Sigmoid colon (tissue), 4 donors: ENCODE data around the gene BRINP1.

Experiments used
- CTCF ChIP-seq, 4 experiments: fragments of 450-650 bp in 3 of 4; fragments of 200-600 bp in 1 of 4; IDR thresholded peaks; one replicate each; pipeline ENCODE4 v1.5.1; 2016 to 2019; ENCODE audit warnings: antibody characterized with exemption in 4 of 4, mild to moderate bottlenecking in 3 of 4, moderate library complexity in 2 of 4
- EP300 ChIP-seq, 4 donors: sonication (generic); formaldehyde crosslinking; IDR thresholded peaks; one replicate each; pipeline ENCODE4 v1.6.1; 2017; ENCODE audit warnings: antibody characterized with exemption in 4 of 4
- POLR2AphosphoS5 ChIP-seq, 4 donors: sonication (generic); formaldehyde crosslinking; IDR thresholded peaks; one replicate each; pipeline ENCODE4 v1.6.1; 2017; ENCODE audit warnings: antibody characterized with exemption in 4 of 4

GRCh38 chr9:119240546-119240945, 128.7 kb downstream of the BRINP1 start:
- TF ChIP-seq CTCF (IDR thresholded peaks at IDR 0.05) = no peak
- TF ChIP-seq POLR2AphosphoS5 (IDR thresholded peaks at IDR 0.05) = no peak
- TF ChIP-seq EP300 (IDR thresholded peaks at IDR 0.05) = no peak
